WTC11 (cell line): Measurements from ENCODE around the gene CRKL.

Source experiments
- AR ChIP-seq: fragments of 250-450 bp; sonication (Bioruptor Pico); IDR thresholded peaks from 2 replicates; pipeline ENCODE4 v1.9.0; 2021; ENCODE audit warnings: mild to moderate bottlenecking
- CREM ChIP-seq: sonication (generic); formaldehyde crosslinking; IDR thresholded peaks from 2 replicates; pipeline ENCODE4 v1.8.1; 2022; ENCODE audit warnings: mild to moderate bottlenecking, missing genetic modification reagents, moderate library complexity
- CTCF ChIP-seq: fragments of 200-600 bp; IDR thresholded peaks from 2 replicates; pipeline ENCODE4 v1.8.0; 2022; ENCODE audit warnings: antibody characterized with exemption
- ELF4 ChIP-seq: sonication (generic); formaldehyde crosslinking; IDR thresholded peaks from 2 replicates; pipeline ENCODE4 v1.8.1; 2022; ENCODE audit warnings: low read depth, mild to moderate bottlenecking, moderate library complexity, missing genetic modification reagents
- GTF2I ChIP-seq: fragments of 250-450 bp; sonication (Bioruptor Pico); conservative IDR thresholded peaks from 2 replicates; pipeline ENCODE4 v1.4.0; 2021; ENCODE audit warnings: mild to moderate bottlenecking
- KAT7 ChIP-seq: sonication (generic); formaldehyde crosslinking; IDR thresholded peaks from 2 replicates; pipeline ENCODE4 v1.8.1; 2023; ENCODE audit warnings: missing genetic modification reagents, mild to moderate bottlenecking, borderline replicate concordance
- MAX ChIP-seq: sonication (generic); formaldehyde crosslinking; IDR thresholded peaks from 2 replicates; pipeline ENCODE4 v1.8.0; 2022; ENCODE audit warnings: mild to moderate bottlenecking, missing genetic modification reagents
- PRDM15 ChIP-seq: sonication (generic); formaldehyde crosslinking; IDR thresholded peaks from 2 replicates; pipeline ENCODE4 v1.8.0; 2022; ENCODE audit warnings: missing genetic modification reagents
- TEAD4 ChIP-seq: sonication (generic); formaldehyde crosslinking; IDR thresholded peaks from 2 replicates; pipeline ENCODE4 v1.8.0; 2022; ENCODE audit warnings: mild to moderate bottlenecking, missing genetic modification reagents
- ZBTB43 ChIP-seq: sonication (generic); formaldehyde crosslinking; IDR thresholded peaks from 2 replicates; pipeline ENCODE4 v1.8.1; 2023; ENCODE audit warnings: mild to moderate bottlenecking, missing genetic modification reagents
- ZNF512 ChIP-seq: sonication (generic); formaldehyde crosslinking; IDR thresholded peaks from 2 replicates; pipeline ENCODE4 v1.8.1; 2022; ENCODE audit warnings: missing genetic modification reagents, borderline replicate concordance

- TF ChIP-seq CTCF (no peak), PRDM15 (CRISPR knock-in tag) (no peak), GTF2I (CRISPR knock-in tag) (no peak), ELF4 (no peak), AR (no peak), ZNF512 (no peak), MAX (CRISPR knock-in tag) (no peak), ZBTB43 (CRISPR knock-in tag) (no peak), TEAD4 (no peak), KAT7 (CRISPR knock-in tag) (no peak), CREM (no peak)
These were observed 26.2 kb upstream of the CRKL start for GRCh38 chr22:20890975-20891374.
